ENCODE data around the gene HTRA3.

- TF ChIP-seq EZH2 (IDR thresholded peaks at IDR 0.05; ENCODE audit: insufficient read depth, poor library complexity, severe bottlenecking) (no peak), EZH2phosphoT487 (IDR thresholded peaks at IDR 0.05; ENCODE audit: insufficient read depth, low read depth) (no peak)
These were observed 3.0 kb upstream of the HTRA3 start for GRCh38 chr4:8266508-8266907.

Data from GM23248 (cell line).